HG02798 (cell line): Measurements from ENCODE around the gene CHST8.

Experiments used
- ATAC-seq: cut with Tn5 transposase; IDR thresholded peaks from one replicate; pipeline ENCODE4 v1.9.1; 2021; ENCODE audit warnings: mild to moderate bottlenecking; ENCODE audit not compliant: unreplicated experiment, poor library complexity

The CHST8 gene

DNA sequence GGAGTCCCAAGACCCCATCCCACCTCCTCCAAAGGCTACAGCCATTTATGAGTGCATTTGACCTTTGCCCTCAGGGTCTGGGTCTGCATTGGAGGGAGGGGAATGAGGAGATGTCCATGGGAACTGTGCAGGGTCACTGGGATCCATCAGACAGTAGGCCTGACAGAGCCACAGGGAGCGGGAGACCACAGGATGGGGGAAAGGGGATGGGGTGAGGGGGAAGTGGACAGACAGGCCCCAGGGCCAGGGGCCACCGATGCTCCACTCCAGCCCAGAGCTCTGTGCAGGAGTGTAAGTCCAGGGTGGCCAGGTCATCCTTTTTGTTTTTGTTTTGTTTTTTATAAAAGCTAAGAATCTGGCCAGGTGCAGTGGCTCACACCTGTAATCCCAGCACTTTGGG is 82.5 kb downstream of the CHST8 start:
- no peak for ATAC-seq

DNA sequence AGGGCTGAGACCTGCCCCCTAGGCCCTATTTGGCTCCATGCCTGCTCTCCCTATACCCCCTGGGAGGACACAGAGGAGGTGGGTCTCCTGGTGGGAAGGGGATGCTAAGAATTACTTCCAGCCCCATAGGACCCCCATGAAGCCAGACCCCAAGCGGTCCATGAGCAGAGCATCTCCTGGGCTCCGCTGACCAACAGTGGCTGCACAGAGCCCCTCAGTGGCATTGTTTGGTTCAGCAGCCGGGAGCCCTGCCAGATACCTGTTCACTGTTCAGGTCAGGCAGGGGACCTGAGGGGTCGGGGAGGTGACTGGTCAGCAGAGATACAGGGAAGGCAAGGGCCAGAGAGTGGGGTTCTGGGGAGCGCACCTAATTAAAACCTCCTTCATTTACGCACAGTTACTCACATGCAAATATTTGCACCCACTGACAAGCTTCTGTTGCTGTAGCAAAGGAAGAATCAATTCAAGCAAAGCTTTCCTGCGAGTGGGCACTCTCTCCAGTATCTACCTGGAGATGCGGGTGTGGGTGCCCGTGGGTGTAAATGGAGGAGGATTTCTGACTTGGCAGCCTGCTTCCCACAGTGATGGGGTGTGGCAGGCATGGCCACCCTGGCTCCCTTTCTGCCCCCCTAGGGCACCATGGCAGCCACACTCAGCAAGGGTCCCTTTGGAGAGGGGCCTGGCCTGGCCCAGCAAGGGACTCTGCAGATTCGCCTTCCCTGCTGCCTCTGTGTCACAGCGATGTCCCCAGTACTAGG is 83.5 kb downstream of the CHST8 start:
- no peak for ATAC-seq

DNA sequence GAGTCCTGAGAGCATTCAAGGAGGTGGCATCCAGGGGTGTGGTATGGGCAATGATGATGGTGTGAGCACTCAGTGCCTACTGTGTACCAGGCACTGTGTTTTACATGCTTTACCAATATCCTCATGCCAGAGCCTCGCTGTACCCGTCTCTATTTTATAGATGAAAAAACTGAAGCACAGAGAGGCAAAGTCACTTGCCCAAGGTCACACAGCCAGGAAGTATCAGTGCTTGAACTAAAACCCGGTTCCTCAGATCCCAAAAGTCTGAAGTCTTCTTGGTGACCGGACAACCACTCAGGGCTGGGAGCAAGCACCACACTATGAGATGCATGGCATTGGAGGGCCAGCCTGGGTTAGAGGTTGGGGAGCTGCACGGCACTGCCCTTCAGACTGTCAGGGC is 84.1 kb downstream of the CHST8 start:
- ATAC-seq = no peak

DNA sequence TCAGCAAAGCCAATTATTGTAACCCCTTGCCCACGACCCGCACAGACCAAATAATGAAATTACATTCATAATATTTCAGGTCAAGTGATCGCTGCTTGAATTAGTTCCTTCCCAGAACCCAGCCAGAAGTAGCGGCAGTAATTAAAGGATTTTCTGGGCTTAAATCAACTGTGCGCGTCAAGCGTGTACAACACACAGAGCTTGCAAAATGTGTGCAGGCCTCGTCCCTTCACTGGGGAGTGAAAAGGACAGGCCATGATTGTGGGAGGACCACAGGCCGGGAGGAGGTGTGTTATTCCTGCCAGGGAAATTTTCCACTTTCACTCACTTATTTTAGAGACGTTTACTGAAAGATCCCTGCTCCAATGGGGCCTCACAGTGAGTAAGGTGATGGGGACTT is 84.9 kb downstream of the CHST8 start:
- ATAC-seq = no peak

DNA sequence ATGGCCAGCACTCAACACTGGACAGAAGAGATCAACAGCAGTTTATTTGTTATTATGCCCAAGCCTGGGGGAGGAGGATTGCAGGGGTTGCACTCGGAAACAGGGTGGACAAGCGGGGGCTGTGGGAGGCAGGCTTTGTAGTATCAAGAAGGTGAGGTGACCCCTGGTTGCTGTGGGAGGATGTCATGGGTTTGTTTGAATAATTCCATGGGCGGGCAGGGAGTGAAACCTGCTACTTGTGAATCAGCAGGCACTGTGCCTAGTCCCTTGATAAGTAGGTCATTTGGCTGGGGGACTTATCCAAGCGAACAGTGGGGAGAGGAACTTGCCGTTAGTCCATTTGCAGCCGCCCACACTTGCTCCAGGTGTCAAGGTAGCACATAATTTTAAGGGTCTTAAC is 90.5 kb downstream of the CHST8 start:
- ATAC-seq = no peak

DNA sequence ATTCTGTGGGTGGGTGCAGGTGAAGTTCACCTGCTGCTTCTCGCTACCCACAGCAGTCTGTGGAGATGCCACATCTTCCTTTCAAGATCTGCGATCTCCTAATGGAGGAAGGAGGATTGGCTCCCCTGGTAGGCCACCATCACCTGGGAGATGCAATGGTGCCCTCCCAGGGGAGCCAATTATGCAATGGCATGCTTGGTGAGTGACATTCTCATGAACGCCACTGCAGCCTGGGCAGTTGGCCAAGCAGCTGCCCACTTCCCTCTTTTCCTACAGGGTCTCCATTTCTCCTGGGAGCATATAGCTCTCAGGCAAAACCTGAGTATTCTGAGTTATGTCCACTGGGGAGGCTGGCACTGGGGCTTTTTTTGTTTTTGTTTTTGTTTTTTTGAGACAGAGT is 91.4 kb downstream of the CHST8 start:
- no peak for ATAC-seq

DNA sequence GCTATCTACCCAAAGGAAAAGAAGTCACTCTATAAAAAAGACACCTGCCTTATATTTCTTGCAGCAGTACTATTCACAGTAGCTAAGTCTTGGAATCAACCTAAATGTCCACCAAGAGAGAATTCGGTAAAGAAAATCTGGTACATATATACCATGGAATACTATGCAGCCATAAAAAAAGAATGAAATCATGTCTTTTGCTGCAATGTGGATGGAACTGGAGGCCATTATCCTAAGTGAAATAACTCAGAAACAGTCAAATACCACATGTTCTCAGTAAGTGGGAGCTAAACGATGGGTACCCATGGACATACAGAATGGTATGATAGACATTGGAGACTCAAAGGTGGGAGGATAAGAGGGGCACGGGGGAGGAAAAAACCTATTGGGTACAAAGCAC is 92.4 kb downstream of the CHST8 start:
- ATAC-seq = no peak

DNA sequence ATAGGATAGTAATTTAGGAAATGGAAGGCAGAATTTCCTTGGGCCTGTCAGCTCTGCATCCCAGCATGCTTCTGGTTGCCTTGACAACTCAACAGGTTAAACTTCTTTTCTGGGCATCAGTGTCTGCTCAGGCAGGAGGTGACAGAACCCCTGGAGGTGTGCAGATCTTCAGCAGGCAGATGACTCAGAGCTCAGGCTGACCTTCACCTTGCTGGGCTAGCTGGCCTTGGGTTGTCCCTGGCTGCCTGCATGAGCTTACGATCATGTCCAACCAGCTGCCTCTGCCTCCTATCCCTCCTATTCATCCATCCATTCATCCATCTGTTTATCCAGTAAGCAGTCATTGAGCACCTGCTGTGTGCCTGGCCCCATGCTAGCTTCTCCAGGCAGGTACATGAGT is 93.7 kb downstream of the CHST8 start:
- no peak for ATAC-seq

DNA sequence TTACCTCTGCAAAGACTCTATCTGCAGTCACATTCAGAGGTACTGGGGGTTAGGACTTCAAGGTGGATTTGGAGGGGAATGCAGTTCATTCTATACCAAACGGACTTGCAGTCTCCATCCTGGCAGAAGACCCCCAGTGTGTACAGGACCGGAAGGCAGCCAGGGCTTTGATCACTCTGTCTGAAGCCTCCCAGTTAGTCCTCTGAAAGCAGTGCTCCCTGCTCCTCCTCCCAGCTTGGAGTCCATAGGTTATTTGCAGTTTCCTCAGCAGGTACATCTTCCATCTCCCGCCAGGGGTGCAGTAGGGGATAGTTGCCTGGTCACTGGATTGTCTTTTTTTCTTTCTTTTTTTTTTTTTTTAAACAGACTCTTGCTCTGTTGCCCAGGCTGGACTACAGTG is 96.1 kb downstream of the CHST8 start:
- ATAC-seq = no peak

DNA sequence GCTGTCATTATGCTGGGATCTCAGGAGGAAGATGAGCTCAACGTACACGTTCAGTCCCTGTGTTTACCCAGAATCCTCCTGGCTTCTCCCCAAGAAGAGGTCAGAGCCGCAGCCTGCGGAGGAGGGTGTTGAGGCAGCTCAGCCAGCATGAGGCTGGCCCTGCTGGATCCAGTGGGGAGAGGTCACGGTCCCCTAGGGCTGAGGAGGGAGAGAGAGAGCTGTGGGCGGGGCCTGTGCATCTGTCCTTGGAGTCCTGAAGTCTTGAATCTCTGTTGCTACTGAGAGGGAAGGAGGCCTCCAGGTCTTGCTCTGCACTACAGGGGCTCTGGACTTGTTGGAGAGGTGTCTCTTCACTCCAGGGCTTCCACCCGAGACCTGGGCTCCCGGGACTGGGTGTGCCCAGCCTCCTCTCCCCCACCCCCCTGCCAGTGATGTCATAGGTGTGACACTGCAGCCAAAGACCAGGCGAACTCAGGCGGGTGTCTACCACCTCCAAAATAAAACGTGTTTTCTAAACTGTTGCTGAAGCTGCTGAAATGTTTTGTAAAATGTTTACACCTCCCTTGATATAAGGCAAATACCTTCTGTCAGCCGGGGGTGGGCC is 97.0 kb downstream of the CHST8 start:
- ATAC-seq = no peak

DNA sequence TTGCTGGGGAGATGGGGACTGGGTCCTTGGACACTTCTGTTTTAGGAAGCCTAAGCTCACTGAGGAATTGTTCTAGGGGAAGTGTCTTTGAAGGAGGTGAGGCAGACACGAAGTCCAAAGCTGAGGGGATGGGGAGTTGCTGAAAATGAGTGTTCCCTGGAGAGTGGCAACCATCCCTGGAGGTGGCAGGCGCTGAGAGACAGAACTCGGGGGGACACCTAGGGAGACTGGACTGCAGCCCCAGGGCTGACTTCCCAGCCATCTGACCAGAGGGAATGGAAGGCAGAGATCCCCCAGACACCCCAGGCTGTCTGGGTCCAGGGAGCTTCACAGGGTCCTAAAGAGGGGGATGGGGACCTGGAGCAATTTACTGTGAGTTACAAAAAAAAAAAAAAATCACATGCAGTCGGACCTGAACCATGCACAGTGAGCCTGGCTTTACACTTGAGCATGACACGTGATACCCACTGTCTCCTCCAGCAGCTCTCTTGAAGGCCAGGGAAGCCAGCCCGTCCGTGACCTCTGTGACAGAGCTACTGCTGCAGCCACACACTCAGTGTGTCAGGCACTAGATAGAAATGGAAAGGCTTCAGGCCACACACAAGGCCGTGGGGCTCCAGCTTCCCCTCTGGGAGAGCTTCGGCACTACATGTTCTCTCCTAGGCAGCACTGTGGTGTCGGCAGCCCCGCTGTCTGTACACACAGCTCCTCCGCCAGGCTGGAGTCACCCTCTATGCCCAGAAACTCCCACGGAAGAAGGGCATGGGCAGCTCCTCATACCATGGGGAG is 97.8 kb downstream of the CHST8 start:
- no peak for ATAC-seq

DNA sequence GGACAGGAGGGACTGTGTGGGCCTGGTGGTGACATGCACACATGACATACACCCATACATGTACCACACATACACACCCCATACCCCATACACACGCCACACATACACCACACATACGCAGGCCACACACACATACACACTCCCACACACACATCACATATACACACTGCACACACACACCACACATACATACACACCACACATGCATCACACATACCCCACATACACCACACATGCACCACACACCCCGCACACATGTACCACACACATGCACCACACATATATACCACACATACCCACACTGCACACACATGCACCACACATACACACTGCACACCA is 98.4 kb downstream of the CHST8 start:
- no peak for ATAC-seq

DNA sequence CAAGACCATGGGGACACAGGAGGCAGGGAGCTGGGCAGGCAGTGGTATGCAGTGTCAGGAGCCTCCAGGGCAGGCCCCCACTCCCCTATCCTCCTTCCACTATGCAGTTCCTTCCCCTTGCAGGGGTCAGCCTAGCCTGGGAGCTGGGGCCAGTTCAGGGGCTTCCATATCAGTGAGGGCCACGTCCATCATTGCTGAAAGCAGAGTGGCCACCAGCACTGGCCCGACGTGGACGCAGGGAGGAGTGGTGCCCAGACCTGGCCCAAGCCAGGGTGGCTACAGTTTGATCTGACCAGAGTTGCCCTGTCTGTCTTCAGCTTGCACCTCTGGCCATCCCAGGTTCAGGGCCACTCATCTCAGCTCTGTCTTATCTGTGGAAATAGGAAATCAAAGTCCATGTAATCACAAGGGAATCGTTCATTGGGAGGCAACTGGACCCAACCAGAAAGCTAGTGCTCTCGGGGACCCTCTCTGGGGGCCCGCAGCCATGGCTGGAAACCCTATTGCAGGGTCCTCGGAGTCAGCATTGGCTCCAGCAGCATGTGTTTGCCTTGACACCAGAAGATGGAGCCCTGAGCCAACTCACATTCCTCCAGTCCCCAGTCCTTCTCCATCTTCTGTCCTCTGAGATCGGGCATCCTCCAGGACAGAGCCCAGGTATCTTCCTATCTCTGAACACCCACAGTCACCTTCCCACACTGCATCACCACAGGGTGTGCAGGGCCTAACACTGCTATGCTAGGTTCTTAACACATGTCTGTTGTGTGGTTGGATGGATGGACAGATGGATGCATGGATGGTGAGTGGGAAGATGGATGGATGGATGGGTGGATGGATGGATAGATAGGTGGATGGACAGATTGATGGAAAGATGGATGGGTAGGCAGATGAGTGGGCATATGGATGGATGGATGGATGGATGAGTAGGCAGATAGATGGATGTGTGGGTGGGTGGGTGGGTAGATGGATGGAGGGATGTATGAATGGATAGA is 99.2 kb downstream of the CHST8 start:
- ATAC-seq = no peak

DNA sequence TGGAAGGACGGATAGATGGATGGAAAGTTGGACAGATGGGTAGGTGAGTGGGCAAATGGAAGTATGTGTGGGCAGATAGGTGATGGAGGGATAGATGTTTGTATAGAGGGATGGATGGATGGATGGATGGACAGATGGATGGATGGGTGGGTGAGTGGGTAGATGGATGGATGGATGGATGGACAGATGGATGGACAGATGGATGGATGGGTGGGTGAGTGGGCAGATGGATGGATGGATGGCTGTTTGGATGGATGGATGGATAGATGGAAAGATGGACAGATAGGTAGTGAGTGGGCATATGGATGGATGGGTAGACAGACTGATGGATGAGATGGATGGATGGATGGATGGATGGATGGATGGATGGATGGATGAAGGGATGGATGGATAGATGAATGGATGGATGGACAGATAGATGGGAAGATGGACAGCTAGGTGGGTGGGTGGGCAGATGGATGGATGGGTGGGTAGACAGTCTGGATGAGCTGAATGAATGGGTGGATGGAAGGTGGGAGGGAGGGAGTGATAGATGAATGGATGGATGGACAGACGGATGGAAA is 100.1 kb downstream of the CHST8 start:
- ATAC-seq = no peak

DNA sequence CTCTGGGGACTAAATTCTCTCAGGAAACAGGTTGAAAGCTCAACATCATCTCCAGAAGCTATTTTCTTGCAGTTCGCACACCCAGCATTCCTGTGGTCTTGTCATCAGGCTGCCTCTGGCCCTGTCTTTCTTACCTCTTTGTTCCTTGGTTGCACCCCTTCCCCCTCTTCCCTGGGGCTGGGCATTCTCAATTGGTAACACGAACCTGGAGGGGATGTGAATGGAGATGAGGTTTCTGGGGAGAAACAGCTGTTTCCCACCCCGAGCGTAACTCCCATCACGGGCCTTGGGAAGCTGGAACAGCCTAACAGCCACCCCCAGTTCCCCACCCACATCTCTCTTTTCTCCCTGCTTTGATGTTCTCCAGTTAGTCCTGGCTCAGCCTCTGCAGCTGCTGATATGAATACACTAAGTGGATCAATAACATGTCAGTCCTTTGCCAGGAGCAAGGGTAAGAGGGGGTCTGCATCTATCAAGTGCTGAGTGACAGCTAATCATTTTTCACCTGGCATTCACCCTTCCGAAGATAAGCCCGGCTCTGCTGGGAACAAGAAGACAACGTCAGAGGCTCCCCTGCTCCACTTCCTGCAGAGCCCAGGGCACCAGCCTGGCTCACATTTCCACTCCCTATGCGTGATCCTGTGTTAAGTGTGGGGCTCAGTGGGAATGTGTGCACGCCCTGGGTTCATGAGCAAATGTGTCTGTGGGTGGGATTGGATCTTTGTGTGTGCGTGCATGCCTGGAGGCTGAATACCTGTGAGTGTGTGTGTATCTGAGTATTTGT is 100.9 kb downstream of the CHST8 start:
- no peak for ATAC-seq

DNA sequence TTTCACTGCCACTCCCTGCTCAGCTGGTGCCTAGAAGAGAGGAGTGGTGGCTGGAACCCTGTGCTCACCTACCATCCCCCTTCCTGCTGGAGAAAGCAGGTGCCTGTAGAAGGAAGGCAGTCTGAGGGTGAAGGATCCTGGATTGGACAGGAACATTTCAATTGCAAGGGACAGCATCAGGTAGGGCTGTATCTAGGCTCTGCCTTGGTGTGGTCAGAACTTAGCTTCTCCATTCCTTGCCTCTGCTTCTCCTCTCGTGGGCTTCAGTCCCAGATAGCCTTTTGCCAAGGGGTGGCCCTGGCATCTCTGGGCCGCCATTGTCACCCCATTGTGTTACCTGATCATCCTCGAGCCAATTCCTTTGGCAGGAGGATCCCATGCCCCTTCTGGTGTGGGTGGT is 101.8 kb downstream of the CHST8 start:
- no peak for ATAC-seq

DNA sequence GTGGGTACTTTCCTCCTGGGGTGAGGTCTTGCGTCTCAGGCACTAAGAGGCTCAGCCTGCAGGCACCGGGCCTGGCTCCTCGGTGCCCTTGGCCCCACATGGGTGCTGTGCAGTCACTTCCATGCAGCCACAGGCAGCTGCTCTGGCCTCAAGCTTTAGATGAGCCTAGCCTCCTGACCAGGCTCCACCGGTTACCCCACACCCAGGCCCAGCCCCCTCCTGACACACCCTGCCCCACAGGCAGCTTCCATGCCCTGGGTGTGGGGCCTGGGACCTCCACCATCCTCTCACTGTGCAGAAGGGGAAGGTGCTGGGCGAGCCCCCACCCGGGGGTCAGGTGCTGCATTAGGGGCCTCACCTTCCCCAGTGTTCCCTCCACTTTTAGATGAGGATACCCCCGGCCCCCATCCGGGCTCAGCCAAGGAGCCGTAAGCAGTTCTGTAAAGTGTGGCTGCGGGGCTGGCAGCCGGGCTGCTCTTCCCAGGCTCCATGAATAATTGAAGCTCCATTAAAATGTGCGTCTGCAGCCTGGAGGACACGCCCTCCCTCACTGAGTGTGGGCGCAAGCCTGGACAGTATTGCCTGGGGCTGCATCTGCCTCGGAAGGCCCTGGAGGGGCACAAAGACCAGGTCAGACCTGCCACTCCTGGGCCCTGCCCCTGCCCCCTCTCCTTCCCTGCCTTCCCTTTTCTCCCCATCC is 102.4 kb downstream of the CHST8 start:
- ATAC-seq = no peak

DNA sequence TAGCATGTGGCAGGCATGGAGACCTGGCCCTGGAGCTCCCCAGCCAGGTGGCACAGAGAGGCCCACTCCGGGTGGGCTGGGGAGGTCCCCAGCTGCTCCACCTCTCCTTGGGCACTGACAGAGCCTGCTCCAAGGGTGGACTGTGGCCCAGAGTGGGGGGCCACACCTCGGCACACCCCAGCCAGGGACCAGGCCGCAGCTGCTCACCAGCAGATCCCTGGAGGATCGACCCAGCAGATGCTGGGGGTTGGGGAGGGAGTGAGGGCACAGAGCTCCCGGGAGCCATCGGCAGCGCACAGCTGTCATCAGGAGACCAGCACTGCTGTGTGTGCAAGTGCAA is 102.9 kb downstream of the CHST8 start:
- ATAC-seq = no peak

DNA sequence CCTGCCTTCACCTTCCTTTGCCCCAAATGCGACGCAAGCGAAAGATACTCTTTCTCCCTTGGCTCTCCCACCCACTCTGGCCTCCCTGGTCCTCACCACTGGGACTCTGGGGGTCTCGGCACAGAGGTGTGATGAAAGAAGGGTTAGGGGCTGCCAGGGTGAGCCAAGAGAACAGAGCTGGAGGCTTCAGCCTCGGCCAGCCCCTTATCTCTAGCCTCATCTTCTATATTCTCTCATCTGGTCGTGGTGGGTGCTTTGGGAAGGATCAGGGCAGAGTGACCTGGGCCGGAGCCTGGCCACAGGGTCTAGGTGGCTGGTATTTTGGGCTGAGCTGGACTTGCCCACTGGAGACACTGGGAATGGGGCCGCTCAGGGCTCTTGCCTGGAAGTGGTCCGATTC is 103.8 kb downstream of the CHST8 start:
- ATAC-seq = no peak
